Measurements from ENCODE around the gene NWD2.

NWD2 gene

GRCh38 chr4:37439809-37440474, 195.4 kb downstream of the NWD2 start:
- Histone ChIP-seq H3K27me3 (ENCODE audit: control insufficient read depth, insufficient read depth, low read length) (no peaks in the 10 kb centered on the region), H3K36me3 (ENCODE audit: control insufficient read depth, insufficient read depth, low read length) (no peaks in the 10 kb centered on the region), H3K9me3 (ENCODE audit: control insufficient read depth, insufficient read depth, low read length) (no peaks in the 10 kb centered on the region), H3K4me3 (ENCODE audit: low read length) (no peak overlapping the region), H3K4me1 (ENCODE audit: control insufficient read depth, insufficient read depth, low read length) (no peaks in the 10 kb centered on the region), H3K27ac (ENCODE audit: low read length) (no peak overlapping the region)
- DNase-seq (ENCODE audit: low read depth, low spot score), result no peak
- WGBS (ENCODE audit: insufficient coverage, insufficient read length), result no CpG with 5 or more reads among the region's 5 CpGs

- H3K4me3 ChIP-seq (ENCODE audit: low read length), result no peak overlapping the region
- H3K9me3 ChIP-seq (ENCODE audit: control insufficient read depth, insufficient read depth, low read length), result no peaks in the 10 kb centered on the region
- H3K36me3 ChIP-seq (ENCODE audit: control insufficient read depth, insufficient read depth, low read length), result no peaks in the 10 kb centered on the region
- no peak overlapping the region for H3K27ac ChIP-seq (ENCODE audit: low read length)
- H3K4me1 ChIP-seq (ENCODE audit: control insufficient read depth, insufficient read depth, low read length), result no peaks in the 10 kb centered on the region
- no peaks in the 10 kb centered on the region for H3K27me3 ChIP-seq (ENCODE audit: control insufficient read depth, insufficient read depth, low read length)
- WGBS (ENCODE audit: insufficient coverage, insufficient read length), result no CpG with 5 or more reads among the region's 2 CpGs
- no peak for DNase-seq (ENCODE audit: low read depth, low spot score)
These were observed 196.0 kb downstream of the NWD2 start for GRCh38 chr4:37440501-37440900.

- no peak overlapping the region for H3K4me3 ChIP-seq (ENCODE audit: low read length)
- WGBS (ENCODE audit: insufficient coverage, insufficient read length), result no CpG with 5 or more reads among the region's 9 CpGs
- H3K9me3 ChIP-seq (ENCODE audit: control insufficient read depth, insufficient read depth, low read length), result no peaks in the 10 kb centered on the region
- H3K27me3 ChIP-seq (ENCODE audit: control insufficient read depth, insufficient read depth, low read length), result no peaks in the 10 kb centered on the region
- DNase-seq (ENCODE audit: low read depth, low spot score), result no peak
- no peak overlapping the region for H3K27ac ChIP-seq (ENCODE audit: low read length)
- no peaks in the 10 kb centered on the region for H3K36me3 ChIP-seq (ENCODE audit: control insufficient read depth, insufficient read depth, low read length)
- no peaks in the 10 kb centered on the region for H3K4me1 ChIP-seq (ENCODE audit: control insufficient read depth, insufficient read depth, low read length)
These were observed 196.9 kb downstream of the NWD2 start for GRCh38 chr4:37441231-37442061.

- DNase-seq (ENCODE audit: low read depth, low spot score), result no peak
- no peaks in the 10 kb centered on the region for H3K9me3 ChIP-seq (ENCODE audit: control insufficient read depth, insufficient read depth, low read length)
- H3K4me1 ChIP-seq (ENCODE audit: control insufficient read depth, insufficient read depth, low read length), result no peaks in the 10 kb centered on the region
- no peak overlapping the region for H3K4me3 ChIP-seq (ENCODE audit: low read length)
- H3K36me3 ChIP-seq (ENCODE audit: control insufficient read depth, insufficient read depth, low read length), result no peaks in the 10 kb centered on the region
- WGBS (ENCODE audit: insufficient coverage, insufficient read length), result no CpG with 5 or more reads among the region's 1 CpG
- H3K27ac ChIP-seq (ENCODE audit: low read length), result no peak overlapping the region
- no peaks in the 10 kb centered on the region for H3K27me3 ChIP-seq (ENCODE audit: control insufficient read depth, insufficient read depth, low read length)
These were observed 197.4 kb downstream of the NWD2 start for GRCh38 chr4:37442062-37442323.

- Histone ChIP-seq H3K27ac (ENCODE audit: low read length) (no peak overlapping the region), H3K4me1 (ENCODE audit: control insufficient read depth, insufficient read depth, low read length) (no peaks in the 10 kb centered on the region), H3K4me3 (ENCODE audit: low read length) (no peak overlapping the region), H3K36me3 (ENCODE audit: control insufficient read depth, insufficient read depth, low read length) (no peaks in the 10 kb centered on the region), H3K27me3 (ENCODE audit: control insufficient read depth, insufficient read depth, low read length) (no peaks in the 10 kb centered on the region), H3K9me3 (ENCODE audit: control insufficient read depth, insufficient read depth, low read length) (no peaks in the 10 kb centered on the region)
- WGBS (ENCODE audit: insufficient coverage, insufficient read length), result no CpG with 5 or more reads among the region's 4 CpGs
- no peak for DNase-seq (ENCODE audit: low read depth, low spot score)
These were observed 198.6 kb downstream of the NWD2 start for GRCh38 chr4:37443137-37443536.

GRCh38 chr4:37445023-37445422, 200.5 kb downstream of the NWD2 start:
- no peaks in the 10 kb centered on the region for H3K27me3 ChIP-seq (ENCODE audit: control insufficient read depth, insufficient read depth, low read length)
- no peaks in the 10 kb centered on the region for H3K36me3 ChIP-seq (ENCODE audit: control insufficient read depth, insufficient read depth, low read length)
- no CpG with 5 or more reads among the region's 9 CpGs for WGBS (ENCODE audit: insufficient coverage, insufficient read length)
- H3K4me1 ChIP-seq (ENCODE audit: control insufficient read depth, insufficient read depth, low read length), result no peaks in the 10 kb centered on the region
- H3K27ac ChIP-seq (ENCODE audit: low read length), result no peak overlapping the region
- DNase-seq (ENCODE audit: low read depth, low spot score), result no peak
- no peaks in the 10 kb centered on the region for H3K9me3 ChIP-seq (ENCODE audit: control insufficient read depth, insufficient read depth, low read length)
- no peak overlapping the region for H3K4me3 ChIP-seq (ENCODE audit: low read length)

- Histone ChIP-seq H3K27me3 (ENCODE audit: control insufficient read depth, insufficient read depth, low read length) (no peaks in the 10 kb centered on the region), H3K9me3 (ENCODE audit: control insufficient read depth, insufficient read depth, low read length) (no peaks in the 10 kb centered on the region), H3K36me3 (ENCODE audit: control insufficient read depth, insufficient read depth, low read length) (no peaks in the 10 kb centered on the region), H3K27ac (ENCODE audit: low read length) (no peak overlapping the region), H3K4me3 (ENCODE audit: low read length) (no peak overlapping the region), H3K4me1 (ENCODE audit: control insufficient read depth, insufficient read depth, low read length) (no peaks in the 10 kb centered on the region)
- no CpG with 5 or more reads among the region's 8 CpGs for WGBS (ENCODE audit: insufficient coverage, insufficient read length)
- no peak for DNase-seq (ENCODE audit: low read depth, low spot score)
These were observed 201.5 kb downstream of the NWD2 start for GRCh38 chr4:37446016-37446415.

- Histone ChIP-seq H3K4me1 (ENCODE audit: control insufficient read depth, insufficient read depth, low read length) (no peaks in the 10 kb centered on the region), H3K9me3 (ENCODE audit: control insufficient read depth, insufficient read depth, low read length) (no peaks in the 10 kb centered on the region), H3K36me3 (ENCODE audit: control insufficient read depth, insufficient read depth, low read length) (no peaks in the 10 kb centered on the region), H3K27me3 (ENCODE audit: control insufficient read depth, insufficient read depth, low read length) (no peaks in the 10 kb centered on the region), H3K27ac (ENCODE audit: low read length) (no peak overlapping the region), H3K4me3 (ENCODE audit: low read length) (no peak overlapping the region)
- no CpG with 5 or more reads among the region's 3 CpGs for WGBS (ENCODE audit: insufficient coverage, insufficient read length)
- no peak for DNase-seq (ENCODE audit: low read depth, low spot score)
These were observed 203.3 kb downstream of the NWD2 start for GRCh38 chr4:37447886-37448285.

- WGBS (ENCODE audit: insufficient coverage, insufficient read length), result no CpG with 5 or more reads among the region's 2 CpGs
- Histone ChIP-seq H3K4me3 (ENCODE audit: low read length) (no peak overlapping the region), H3K4me1 (ENCODE audit: control insufficient read depth, insufficient read depth, low read length) (no peaks in the 10 kb centered on the region), H3K27me3 (ENCODE audit: control insufficient read depth, insufficient read depth, low read length) (peaks cover under 1% of the 10 kb centered on the region; the same call in 1 of the 2 replicates), H3K36me3 (ENCODE audit: control insufficient read depth, insufficient read depth, low read length) (no peaks in the 10 kb centered on the region), H3K9me3 (ENCODE audit: control insufficient read depth, insufficient read depth, low read length) (no peaks in the 10 kb centered on the region), H3K27ac (ENCODE audit: low read length) (no peak overlapping the region)
- no peak for DNase-seq (ENCODE audit: low read depth, low spot score)
These were observed 205.8 kb downstream of the NWD2 start for GRCh38 chr4:37450309-37450708.

- no peaks in the 10 kb centered on the region for H3K36me3 ChIP-seq (ENCODE audit: control insufficient read depth, insufficient read depth, low read length)
- no CpG with 5 or more reads among the region's 1 CpG for WGBS (ENCODE audit: insufficient coverage, insufficient read length)
- H3K27me3 ChIP-seq (ENCODE audit: control insufficient read depth, insufficient read depth, low read length), result peaks cover 1% of the 10 kb centered on the region; the same call in 1 of the 2 replicates
- H3K27ac ChIP-seq (ENCODE audit: low read length), result no peak overlapping the region
- H3K9me3 ChIP-seq (ENCODE audit: control insufficient read depth, insufficient read depth, low read length), result no peaks in the 10 kb centered on the region
- H3K4me1 ChIP-seq (ENCODE audit: control insufficient read depth, insufficient read depth, low read length), result no peaks in the 10 kb centered on the region
- DNase-seq (ENCODE audit: low read depth, low spot score), result no peak
- no peak overlapping the region for H3K4me3 ChIP-seq (ENCODE audit: low read length)
These were observed 206.4 kb downstream of the NWD2 start for GRCh38 chr4:37450911-37451310.

- Histone ChIP-seq H3K36me3 (ENCODE audit: control insufficient read depth, insufficient read depth, low read length) (no peaks in the 10 kb centered on the region), H3K27ac (ENCODE audit: low read length) (no peak overlapping the region), H3K4me3 (ENCODE audit: low read length) (no peak overlapping the region), H3K4me1 (ENCODE audit: control insufficient read depth, insufficient read depth, low read length) (no peaks in the 10 kb centered on the region), H3K27me3 (ENCODE audit: control insufficient read depth, insufficient read depth, low read length) (peaks cover 1% of the 10 kb centered on the region; the same call in 1 of the 2 replicates), H3K9me3 (ENCODE audit: control insufficient read depth, insufficient read depth, low read length) (no peaks in the 10 kb centered on the region)
- no peak for DNase-seq (ENCODE audit: low read depth, low spot score)
- no CpG with 5 or more reads among the region's 2 CpGs for WGBS (ENCODE audit: insufficient coverage, insufficient read length)
These were observed 207.1 kb downstream of the NWD2 start for GRCh38 chr4:37451656-37452055.

All from iPS DF 6.9 (cell line).